HCT116 (cell line): ENCODE measurements around the gene FBXO42. TPM values are rescaled to one million over a fixed set of nuclear protein-coding genes. Genes with fewer than 3 reads are reported as not detected.
A peak's percentile ranks its signal among the peaks of the same experiment; 100 is the strongest.

Experiments
- ATAC-seq: fragments of 200-7000 bp; cut with Tn5 transposase; 2 replicates; pipeline ENCODE4 v1.9.1; 2020; ENCODE audit warnings: mild to moderate bottlenecking, moderate library complexity
- BruUV-seq: library from RNA; stranded (reverse); fragments of 400-500 nt; replicated peaks from 2 replicates; lab custom pipeline; 2021; lab: Mats Ljungman, UMichigan
- CTCF ChIA-PET: fragments of 300-600 bp; sonication (Branson Sonifier 250); formaldehyde crosslinking; loops from one replicate; lab custom pipeline; 2021; ENCODE audit warnings: antibody characterized with exemption; lab: Charles Lee
- POLR2A ChIA-PET: fragments of 300-600, 350-600 bp; sonication (Branson Sonifier 250); formaldehyde crosslinking; loops from one replicate; lab custom pipeline; 2021; ENCODE audit warnings: antibody characterized with exemption; lab: Charles Lee
- RAD21 ChIA-PET, 2 experiments: fragments of 300-600 bp; sonication (Branson Sonifier 250); formaldehyde crosslinking; loops; one replicate each; lab custom pipeline; 2023; ENCODE audit warnings: low total read pairs in 2 of 2; ENCODE audit not compliant: uncharacterized antibody in 2 of 2, unreplicated experiment in 2 of 2, low non-redundant PET in 1 of 2; lab: Charles Lee
- DNase-seq: peaks from one replicate; pipeline ENCODE4 v3.0.0-alpha.2; 2010; ENCODE audit warnings: low read depth, low spot score
- H2AFZ ChIP-seq: fragments of 200-600 bp; shearing (Covaris generic), sonication (generic); 2 replicates; pipeline ENCODE4 v1.6.1; 2017; ENCODE audit warnings: low read depth, mixed run types, mixed read lengths, antibody characterized with exemption, low read length; ENCODE audit not compliant: poor library complexity, severe bottlenecking
- H3K27ac ChIP-seq: 2 replicates; pipeline ENCODE4 v1.5.1; 2012; ENCODE audit warnings: low read depth, low read length
- H3K27me3 ChIP-seq: fragments of 200-600 bp; sonication (generic); 2 replicates; pipeline ENCODE4 v1.6.1; 2016; ENCODE audit warnings: mixed run types, low read length, mixed read lengths; ENCODE audit not compliant: insufficient read depth
- H3K36me3 ChIP-seq, 2 experiments: fragments of 200-500 bp in 1 of 2; fragments of 200-600 bp in 1 of 2; sonication (Bioruptor generic) in 1 of 2; sonication (generic) in 1 of 2; 2 replicates each; pipeline versions ENCODE4 v1.5.1 to v1.6.1; 2014 to 2016; ENCODE audit warnings: low read length in 2 of 2, inconsistent platforms in 1 of 2, mixed read lengths in 1 of 2, mixed run types in 1 of 2; ENCODE audit not compliant: insufficient read depth in 2 of 2, control insufficient read depth in 1 of 2
- H3K4me1 ChIP-seq, 2 experiments: fragments of 200-600 bp in 1 of 2; sonication (generic) in 1 of 2; 2 replicates each; pipeline versions ENCODE4 v1.5.1 to v1.6.1; 2012 to 2017; ENCODE audit warnings: low read length in 2 of 2, inconsistent platforms in 1 of 2, mild to moderate bottlenecking in 1 of 2, mixed read lengths in 1 of 2, mixed run types in 1 of 2, moderate library complexity in 1 of 2; ENCODE audit not compliant: insufficient read depth in 2 of 2, control insufficient read depth in 1 of 2
- H3K4me2 ChIP-seq: fragments of 200-600 bp; sonication (generic); 2 replicates; pipeline ENCODE4 v1.6.1; 2017; ENCODE audit warnings: mixed run types, low read length, mixed read lengths
- H3K4me3 ChIP-seq, 2 experiments: fragments of 200-600 bp in 1 of 2; sonication (generic) in 1 of 2; replicated peaks in 1 of 2; 2 replicates each; pipeline ENCODE4 v1.5.1; 2011 to 2016; ENCODE audit warnings: low read length in 2 of 2, control low read depth in 1 of 2, low read depth in 1 of 2, mild to moderate bottlenecking in 1 of 2, mixed read lengths in 1 of 2, mixed run types in 1 of 2
- H3K79me2 ChIP-seq: fragments of 200-600 bp; sonication (generic); 2 replicates; pipeline ENCODE4 v1.6.1; 2017; ENCODE audit warnings: mild to moderate bottlenecking, mixed run types, low read length, moderate library complexity, mixed read lengths; ENCODE audit not compliant: insufficient read depth
- H3K9ac ChIP-seq: fragments of 200-600 bp; sonication (generic); 2 replicates; pipeline ENCODE4 v1.6.1; 2016; ENCODE audit warnings: low read length, mixed read lengths
- H3K9me2 ChIP-seq: fragments of 200-600 bp; sonication (generic), shearing (Covaris generic); 2 replicates; pipeline ENCODE4 v1.6.1; 2017; ENCODE audit warnings: mixed run types, mild to moderate bottlenecking, moderate library complexity; ENCODE audit not compliant: insufficient read depth
- H3K9me3 ChIP-seq, 2 experiments: fragments of 200-500 bp in 1 of 2; fragments of 200-600 bp in 1 of 2; sonication (Bioruptor generic) in 1 of 2; sonication (generic) in 1 of 2; 2 replicates each; pipeline ENCODE4 v1.6.1; 2014 to 2017; ENCODE audit warnings: low read length in 2 of 2, mixed read lengths in 2 of 2, inconsistent platforms in 1 of 2, low read depth in 1 of 2, mild to moderate bottlenecking in 1 of 2, mixed run types in 1 of 2, moderate library complexity in 1 of 2; ENCODE audit not compliant: control insufficient read depth in 1 of 2, insufficient read depth in 1 of 2
- H4K20me1 ChIP-seq: fragments of 200-600 bp; sonication (generic), shearing (Covaris generic); 2 replicates; pipeline ENCODE4 v1.6.1; 2017; ENCODE audit warnings: mixed run types, mild to moderate bottlenecking, moderate library complexity; ENCODE audit not compliant: insufficient read depth
- CBX3 ChIP-seq: IDR thresholded peaks from 2 replicates; pipeline ENCODE4 v1.6.1; 2012; ENCODE audit warnings: low read depth
- CEBPB ChIP-seq: IDR thresholded peaks from 2 replicates; pipeline ENCODE4 v1.6.1; 2012; ENCODE audit warnings: low read depth
- ELF1 ChIP-seq: IDR thresholded peaks from 2 replicates; pipeline ENCODE4 v1.6.1; 2012; ENCODE audit warnings: low read depth, borderline replicate concordance
- EZH2 ChIP-seq: fragments of 200-600 bp; sonication (generic); IDR thresholded peaks from 2 replicates; pipeline ENCODE4 v1.6.1; 2017; ENCODE audit warnings: antibody characterized with exemption, mixed run types
- EZH2phosphoT487 ChIP-seq: fragments of 200-600 bp; IDR thresholded peaks from 2 replicates; pipeline ENCODE4 v1.6.1; 2018; ENCODE audit warnings: antibody characterized with exemption, borderline replicate concordance
- FOSL1 ChIP-seq: IDR thresholded peaks from 2 replicates; pipeline ENCODE4 v1.6.1; 2012; ENCODE audit warnings: low read depth
- JUND ChIP-seq: IDR thresholded peaks from 2 replicates; pipeline ENCODE4 v1.6.1; 2012
- POLR2A ChIP-seq: IDR thresholded peaks from 2 replicates; pipeline ENCODE4 v1.7.0; 2011; ENCODE audit warnings: borderline replicate concordance; ENCODE audit not compliant: insufficient read depth, insufficient read length; ENCODE audit errors: extremely low read depth
- POLR2AphosphoS5 ChIP-seq: IDR thresholded peaks from 2 replicates; pipeline ENCODE4 v1.6.1; 2011; ENCODE audit warnings: mild to moderate bottlenecking, low read depth, low read length, moderate library complexity
- RAD21 ChIP-seq: IDR thresholded peaks from 2 replicates; pipeline ENCODE4 v1.6.1; 2012; ENCODE audit warnings: low read depth, mild to moderate bottlenecking
- SIN3A ChIP-seq: IDR thresholded peaks from 2 replicates; pipeline ENCODE4 v1.6.1; 2012; ENCODE audit warnings: low read depth
- TCF7L2 ChIP-seq: IDR thresholded peaks from 2 replicates; pipeline ENCODE4 v1.7.0; 2011; ENCODE audit warnings: borderline replicate concordance, inconsistent platforms; ENCODE audit not compliant: insufficient read depth, insufficient read length; ENCODE audit errors: extremely low read depth
- YY1 ChIP-seq: IDR thresholded peaks from 2 replicates; pipeline ENCODE4 v1.6.1; 2011; ENCODE audit warnings: low read length, low read depth, moderate library complexity, mild to moderate bottlenecking; ENCODE audit not compliant: insufficient replicate concordance; ENCODE audit errors: extremely low read depth
- ZFX ChIP-seq: fragments of 450-650 bp; IDR thresholded peaks from 2 replicates; pipeline ENCODE4 v1.6.1; 2017
- intact Hi-C: fragments of 100-400 bp; cut with micrococcal nuclease; formaldehyde crosslinking; loops from 2 replicates; pipeline ENCODE4 v1.10.0; 2022
- total RNA-seq: library from RNA; stranded (reverse); gene quantifications from one replicate; pipeline ENCODE4 v1.2.1, GENCODE V29; 2021; ENCODE audit not compliant: unreplicated experiment
- TF ChIP-seq, protein P1 (sequence below): IDR thresholded peaks from 2 replicates; pipeline ENCODE4 v1.6.1; 2012
- TF ChIP-seq, protein P2 (sequence below): IDR thresholded peaks from 2 replicates; pipeline ENCODE4 v1.6.1; 2012

The FBXO42 gene
- total RNA-seq, 1 experiment from 2014 or later, result 20.6 TPM

DNA sequence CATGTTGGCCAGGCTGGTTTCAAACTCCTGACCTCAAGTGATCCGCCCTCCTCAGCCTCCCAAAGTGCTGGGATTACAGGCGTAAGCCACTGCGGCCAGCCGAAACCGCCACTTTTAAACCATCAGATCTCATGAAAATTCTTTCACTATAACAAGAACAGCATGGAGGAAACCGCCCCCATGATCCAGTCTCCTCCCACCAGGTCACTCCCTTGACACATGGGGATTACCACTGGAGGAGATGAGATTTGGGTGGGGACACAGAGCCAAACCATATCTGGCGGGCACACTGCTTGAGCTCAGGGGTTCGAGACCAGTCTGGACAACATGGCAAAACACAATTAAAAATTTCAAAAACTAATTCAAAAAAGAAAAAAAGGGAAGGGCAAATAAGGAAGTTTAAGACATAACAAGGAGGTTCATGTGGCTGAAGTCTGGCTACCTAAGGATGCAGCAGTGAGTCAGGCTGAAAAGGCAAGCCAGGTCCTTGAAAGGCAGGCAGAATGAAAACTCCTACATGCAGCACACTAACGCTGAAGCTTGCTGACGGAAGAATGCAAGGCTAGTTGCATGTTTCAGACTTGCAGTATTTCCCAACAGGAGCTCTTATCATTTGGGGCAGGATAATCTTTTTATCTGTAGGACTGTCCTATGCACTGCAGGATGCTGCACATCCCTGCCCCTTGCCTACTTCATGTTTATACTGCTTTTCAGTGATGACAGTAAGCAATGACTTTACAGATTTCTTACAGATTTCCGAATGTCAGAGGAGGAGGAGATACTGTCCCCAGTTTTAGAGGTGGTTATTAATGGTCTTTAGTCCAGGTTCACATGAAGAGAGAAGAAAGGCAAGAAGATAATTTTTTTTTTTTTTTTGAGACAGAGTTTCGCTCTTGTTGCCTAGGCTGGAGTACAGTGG lies 49.3 kb downstream of the FBXO42 start:
- DNase-seq (no peak), ATAC-seq (peak; percentile 36; the same call in 1 of the 2 replicates)
- no peak for TF ChIP-seq POLR2A
- no peak for TF ChIP-seq YY1
- TF ChIP-seq FOSL1, result no peak
- no peak for TF ChIP-seq TCF7L2
- TF ChIP-seq, protein P1, sequence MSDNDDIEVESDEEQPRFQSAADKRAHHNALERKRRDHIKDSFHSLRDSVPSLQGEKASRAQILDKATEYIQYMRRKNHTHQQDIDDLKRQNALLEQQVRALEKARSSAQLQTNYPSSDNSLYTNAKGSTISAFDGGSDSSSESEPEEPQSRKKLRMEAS, result no peak
- TF ChIP-seq ELF1, result no peak
- no peak for TF ChIP-seq CBX3
- Histone ChIP-seq H2AFZ (no peak overlapping the region), H3K4me2 (no peak overlapping the region), H3K4me1 (no peaks in the 10 kb centered on the region), H3K79me2 (no peaks in the 10 kb centered on the region), H3K4me3 (no peak overlapping the region), H3K9ac (no peak overlapping the region), H3K36me3 (peaks cover 7 to 14% of the 10 kb centered on the region in 2 experiments; a peak in 3 of 4 replicates), H3K27me3 (no peaks in the 10 kb centered on the region), H3K9me3 (no peaks in the 10 kb centered on the region), H3K27ac (no peak overlapping the region), H3K9me2 (no peaks in the 10 kb centered on the region), H4K20me1 (no peaks in the 10 kb centered on the region)
- POLR2A ChIA-PET, result interaction anchor here (1.5 kb wide), 1 partner anchor 10 kb away, joined by 3 read pairs; no protein-coding TSS in a partner anchor
- intact Hi-C loops, result no loop called here
- TSS peak; percentile 24 for BruUV-seq
- RAD21 ChIA-PET, result no interaction called here
- CTCF ChIA-PET, result no interaction called here

DNA sequence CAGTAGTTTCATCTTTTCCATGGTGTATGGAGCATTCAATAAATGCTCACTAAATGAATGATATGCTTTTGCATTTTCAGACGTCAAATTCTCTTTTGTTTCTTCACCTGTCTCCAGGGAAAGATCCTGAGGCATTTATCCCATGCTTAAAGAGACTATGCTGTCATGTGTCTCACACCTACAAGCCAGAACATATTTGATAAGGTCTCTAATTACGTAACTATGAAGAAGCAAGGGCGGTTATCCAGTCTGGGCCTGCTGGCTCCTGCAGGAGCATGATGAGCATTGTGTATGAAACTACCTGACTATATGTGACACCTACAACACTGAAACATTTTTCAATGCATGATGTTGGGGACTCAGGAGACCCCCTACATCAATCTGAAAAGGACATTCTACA lies 51.8 kb downstream of the FBXO42 start:
- no peaks in the 10 kb centered on the region; a peak in 1 of 4 replicates for H3K4me1 ChIP-seq
- ATAC-seq, result no peak
- no peak overlapping the region for H3K4me3 ChIP-seq
- no peaks in the 10 kb centered on the region for H3K79me2 ChIP-seq
- no peaks in the 10 kb centered on the region for H3K9me3 ChIP-seq
- intact Hi-C loops, result no loop called here
- no peak for TF ChIP-seq CBX3
- TF ChIP-seq JUND, result no peak
- TF ChIP-seq EZH2, result no peak
- no peak for TF ChIP-seq CEBPB
- no peak for TF ChIP-seq EZH2phosphoT487
- no peak for TF ChIP-seq RAD21
- TF ChIP-seq, protein P2, sequence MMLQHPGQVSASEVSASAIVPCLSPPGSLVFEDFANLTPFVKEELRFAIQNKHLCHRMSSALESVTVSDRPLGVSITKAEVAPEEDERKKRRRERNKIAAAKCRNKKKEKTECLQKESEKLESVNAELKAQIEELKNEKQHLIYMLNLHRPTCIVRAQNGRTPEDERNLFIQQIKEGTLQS, result no peak
- no peak for TF ChIP-seq SIN3A
- no peak for TF ChIP-seq POLR2A
- TF ChIP-seq POLR2AphosphoS5, result no peak
- no peak for TF ChIP-seq ZFX
- H3K9ac ChIP-seq, result no peak overlapping the region
- H2AFZ ChIP-seq, result no peak overlapping the region
- CTCF ChIA-PET, result no interaction called here
- POLR2A ChIA-PET, result no interaction called here
- no peak overlapping the region for H3K27ac ChIP-seq
- no peak overlapping the region for H3K4me2 ChIP-seq
- RAD21 ChIA-PET, result no interaction called here
- no peak for DNase-seq
- no peaks in the 10 kb centered on the region for H3K9me2 ChIP-seq
- no peaks in the 10 kb centered on the region for H4K20me1 ChIP-seq
- BruUV-seq, result no TSS peak
- no peaks in the 10 kb centered on the region for H3K27me3 ChIP-seq
- H3K36me3 ChIP-seq, result peaks cover under 1 to 6% of the 10 kb centered on the region in 2 experiments; a peak in 3 of 4 replicates
